Adrenal gland (tissue), 5 donors: Measurements from ENCODE around the gene MYO9A.

Experiments used
- CTCF ChIP-seq, 6 experiments: fragments of 450-650 bp in 4 of 6; fragments of 200-600 bp in 2 of 6; sonication (generic) in 1 of 6; IDR thresholded peaks; 1 replicate in 5 of 6; 2 replicates in 1 of 6; pipeline versions ENCODE4 v1.5.1 to v1.8.0; 2016 to 2021; ENCODE audit warnings: antibody characterized with exemption in 6 of 6, mild to moderate bottlenecking in 2 of 6, moderate library complexity in 1 of 6
- POLR2A ChIP-seq, 2 donors: fragments of 450-650 bp; IDR thresholded peaks; one replicate each; pipeline ENCODE4 v1.6.1; 2017; ENCODE audit warnings: antibody characterized with exemption in 2 of 2, mild to moderate bottlenecking in 2 of 2, moderate library complexity in 1 of 2
- donor health status: DM: no; HTN: no; CAD: no.

- no peak for TF ChIP-seq CTCF (IDR thresholded peaks at IDR 0.05)
- TF ChIP-seq POLR2A (IDR thresholded peaks at IDR 0.05) = no peak
These were observed 307.5 kb downstream of the MYO9A start, which contains the start of gene NR2E3 for GRCh38 chr15:71810256-71811035.
